NCI-H1694 (cell line): ENCODE data around the gene ATAD3B.
"Not testable (repeated sequence)": the region's sequence is repeated elsewhere in the genome, so short reads cannot be mapped to it uniquely, and the experiment has no call there.

ENCODE experiments used
- DNase-seq: peaks from one replicate; lab custom pipeline; 2025; lab: John Stamatoyannopoulos, UW

ATAD3B gene

GRCh38 chr1:1533176-1533893 is 61.8 kb downstream of the ATAD3B start:
- not testable (repeated sequence) for DNase-seq

- not testable (repeated sequence) for DNase-seq
Measured at GRCh38 chr1:1533894-1534291, 62.3 kb downstream of the ATAD3B start.

- no peak for DNase-seq
Measured at GRCh38 chr1:1534401-1535154, 63.0 kb downstream of the ATAD3B start.

GRCh38 chr1:1535201-1536018 is 63.8 kb downstream of the ATAD3B start:
- DNase-seq = no peak

GRCh38 chr1:1536019-1536937 is 64.7 kb downstream of the ATAD3B start:
- DNase-seq = no peak

GRCh38 chr1:1536938-1537546 is 65.5 kb downstream of the ATAD3B start:
- no peak for DNase-seq

GRCh38 chr1:1537626-1538250 is 66.2 kb downstream of the ATAD3B start:
- no peak for DNase-seq

GRCh38 chr1:1538334-1538733 is 66.8 kb downstream of the ATAD3B start:
- no peak for DNase-seq

GRCh38 chr1:1538989-1539309 is 67.4 kb downstream of the ATAD3B start:
- DNase-seq = no peak

- no peak for DNase-seq
Measured at GRCh38 chr1:1539310-1540089, 67.9 kb downstream of the ATAD3B start.

- peak; percentile 13 for DNase-seq
Measured at GRCh38 chr1:1540090-1540817, 68.7 kb downstream of the ATAD3B start, which contains the start of gene TMEM240. TSS of gene TMEM240 (minus strand) at chr1:1540624. CDS start at chr1:1540346, 278 bp downstream.

- DNase-seq = no peak
Measured at GRCh38 chr1:1540818-1541628, 69.5 kb downstream of the ATAD3B start.

GRCh38 chr1:1541956-1542765 is 70.6 kb downstream of the ATAD3B start:
- no peak for DNase-seq

- DNase-seq = no peak
Measured at GRCh38 chr1:1542766-1543705, 71.5 kb downstream of the ATAD3B start.

- no peak for DNase-seq
Measured at GRCh38 chr1:1543706-1544099, 72.1 kb downstream of the ATAD3B start.

- DNase-seq = no peak
Measured at GRCh38 chr1:1544544-1544943, 73.0 kb downstream of the ATAD3B start.
